Stimulated activated CD4-positive, alpha-beta T cell treated with anti-CD3 and anti-CD28 coated beads, Interleukin-12 subunit alpha, Interleukin-12 subunit beta, amount 100 ng/mL, for 24 hours (primary cell): ENCODE results near the gene GNG8.

ENCODE experiments used
- DNase-seq, 2 experiments: peaks; one replicate each; pipeline ENCODE4 v3.0.0-alpha.2; 2020; ENCODE audit warnings: low read depth in 2 of 2

GNG8 gene

GRCh38 chr19:46618670-46619231 lies 17.3 kb downstream of the GNG8 start:
- no peak for DNase-seq

GRCh38 chr19:46617601-46618000 lies 18.4 kb downstream of the GNG8 start:
- no peak for DNase-seq

GRCh38 chr19:46616631-46617322 lies 19.2 kb downstream of the GNG8 start:
- DNase-seq: peak in 1 of 2 experiments; percentile 52

- no peak for DNase-seq
Observed at GRCh38 chr19:46615966-46616365, 20.0 kb downstream of the GNG8 start.

GRCh38 chr19:46614114-46614722 lies 21.8 kb downstream of the GNG8 start:
- DNase-seq: peak; percentile 66 to 87

GRCh38 chr19:46613525-46613924 lies 22.5 kb downstream of the GNG8 start:
- no peak for DNase-seq

DNA sequence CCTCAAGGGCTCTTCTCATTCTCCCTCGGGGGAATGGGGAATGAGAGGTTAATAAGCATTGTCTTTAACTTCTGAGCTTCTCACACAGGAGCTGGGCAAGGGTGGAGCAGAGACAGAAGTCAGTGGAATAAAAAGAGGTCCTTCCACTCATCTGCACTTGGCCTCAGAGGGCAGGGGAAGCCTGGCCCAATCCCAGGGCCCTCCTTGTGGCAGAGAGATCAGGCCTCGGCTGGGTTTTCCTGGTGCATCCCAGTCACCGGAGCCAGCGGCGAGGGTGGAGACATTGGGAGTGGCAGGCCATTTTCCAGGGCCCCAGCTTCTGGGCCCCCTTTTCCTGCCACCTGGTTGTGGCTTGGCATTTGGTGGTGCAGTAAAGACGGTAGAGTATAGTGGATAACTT lies 24.2 kb downstream of the GNG8 start:
- no peak for DNase-seq

GRCh38 chr19:46610851-46611770 lies 24.9 kb downstream of the GNG8 start:
- DNase-seq: peak in 1 of 2 experiments; percentile 35

DNA sequence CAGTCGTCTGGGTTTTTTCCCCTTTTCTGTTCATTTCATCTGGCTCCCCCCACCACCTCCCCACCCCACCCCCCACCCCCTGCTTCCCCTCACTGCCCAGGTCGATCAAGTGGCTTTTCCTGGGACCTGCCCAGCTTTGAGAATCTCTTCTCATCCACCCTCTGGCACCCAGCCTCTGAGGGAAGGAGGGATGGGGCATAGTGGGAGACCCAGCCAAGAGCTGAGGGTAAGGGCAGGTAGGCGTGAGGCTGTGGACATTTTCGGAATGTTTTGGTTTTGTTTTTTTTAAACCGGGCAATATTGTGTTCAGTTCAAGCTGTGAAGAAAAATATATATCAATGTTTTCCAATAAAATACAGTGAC lies 25.6 kb downstream of the GNG8 start:
- DNase-seq: no peak

DNA sequence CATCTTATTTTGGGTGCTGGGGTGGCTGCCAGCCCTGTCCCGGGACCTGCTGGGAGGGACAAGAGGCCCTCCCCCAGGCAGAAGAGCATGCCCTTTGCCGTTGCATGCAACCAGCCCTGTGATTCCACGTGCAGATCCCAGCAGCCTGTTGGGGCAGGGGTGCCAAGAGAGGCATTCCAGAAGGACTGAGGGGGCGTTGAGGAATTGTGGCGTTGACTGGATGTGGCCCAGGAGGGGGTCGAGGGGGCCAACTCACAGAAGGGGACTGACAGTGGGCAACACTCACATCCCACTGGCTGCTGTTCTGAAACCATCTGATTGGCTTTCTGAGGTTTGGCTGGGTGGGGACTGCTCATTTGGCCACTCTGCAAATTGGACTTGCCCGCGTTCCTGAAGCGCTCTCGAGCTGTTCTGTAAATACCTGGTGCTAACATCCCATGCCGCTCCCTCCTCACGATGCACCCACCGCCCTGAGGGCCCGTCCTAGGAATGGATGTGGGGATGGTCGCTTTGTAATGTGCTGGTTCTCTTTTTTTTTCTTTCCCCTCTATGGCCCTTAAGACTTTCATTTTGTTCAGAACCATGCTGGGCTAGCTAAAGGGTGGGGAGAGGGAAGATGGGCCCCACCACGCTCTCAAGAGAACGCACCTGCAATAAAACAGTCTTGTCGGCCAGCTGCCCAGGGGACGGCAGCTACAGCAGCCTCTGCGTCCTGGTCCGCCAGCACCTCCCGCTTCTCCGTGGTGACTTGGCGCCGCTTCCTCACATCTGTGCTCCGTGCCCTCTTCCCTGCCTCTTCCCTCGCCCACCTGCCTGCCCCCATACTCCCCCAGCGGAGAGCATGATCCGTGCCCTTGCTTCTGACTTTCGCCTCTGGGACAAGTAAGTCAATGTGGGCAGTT lies 26.2 kb downstream of the GNG8 start:
- DNase-seq: no peak

DNA sequence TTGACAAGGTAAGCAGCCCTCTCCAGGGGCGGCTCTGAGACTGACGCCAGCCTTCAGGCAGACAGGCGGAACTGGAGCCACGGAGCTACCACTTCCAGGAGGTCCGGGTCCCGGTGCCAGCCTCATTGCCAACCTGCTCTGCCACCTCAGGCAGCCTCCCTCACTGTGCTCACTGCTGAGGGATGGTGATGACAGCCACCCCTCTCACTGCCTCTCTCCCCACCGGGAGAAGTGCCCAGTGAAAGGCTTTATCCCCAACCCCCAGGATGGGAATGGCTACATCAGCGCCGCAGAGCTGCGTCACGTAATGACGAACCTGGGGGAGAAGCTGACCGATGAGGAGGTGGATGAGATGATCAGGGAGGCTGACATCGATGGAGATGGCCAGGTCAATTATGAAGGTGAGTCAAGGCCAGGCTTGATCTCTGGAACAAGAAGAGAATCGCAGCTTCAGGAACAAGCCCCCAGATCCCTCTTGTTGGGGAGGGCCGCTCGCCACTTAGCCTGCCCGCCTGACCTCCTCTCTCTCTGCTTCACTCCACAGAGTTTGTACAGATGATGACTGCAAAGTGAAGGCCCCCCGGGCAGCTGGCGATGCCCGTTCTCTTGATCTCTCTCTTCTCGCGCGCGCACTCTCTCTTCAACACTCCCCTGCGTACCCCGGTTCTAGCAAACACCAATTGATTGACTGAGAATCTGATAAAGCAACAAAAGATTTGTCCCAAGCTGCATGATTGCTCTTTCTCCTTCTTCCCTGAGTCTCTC lies 27.2 kb downstream of the GNG8 start:
- no peak for DNase-seq

DNA sequence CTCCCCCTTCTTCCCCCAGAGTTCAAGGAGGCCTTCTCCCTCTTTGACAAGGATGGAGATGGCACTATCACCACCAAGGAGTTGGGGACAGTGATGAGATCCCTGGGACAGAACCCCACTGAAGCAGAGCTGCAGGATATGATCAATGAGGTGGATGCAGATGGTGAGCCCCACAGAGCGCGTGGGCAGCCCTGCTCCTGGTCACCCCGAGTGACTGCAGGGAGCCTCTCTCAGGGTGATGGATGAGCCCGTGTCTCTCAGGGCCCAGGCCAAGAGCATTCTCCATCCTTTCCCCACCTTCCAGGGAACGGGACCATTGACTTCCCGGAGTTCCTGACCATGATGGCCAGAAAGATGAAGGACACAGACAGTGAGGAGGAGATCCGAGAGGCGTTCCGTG lies 27.8 kb downstream of the GNG8 start:
- DNase-seq: no peak

DNA sequence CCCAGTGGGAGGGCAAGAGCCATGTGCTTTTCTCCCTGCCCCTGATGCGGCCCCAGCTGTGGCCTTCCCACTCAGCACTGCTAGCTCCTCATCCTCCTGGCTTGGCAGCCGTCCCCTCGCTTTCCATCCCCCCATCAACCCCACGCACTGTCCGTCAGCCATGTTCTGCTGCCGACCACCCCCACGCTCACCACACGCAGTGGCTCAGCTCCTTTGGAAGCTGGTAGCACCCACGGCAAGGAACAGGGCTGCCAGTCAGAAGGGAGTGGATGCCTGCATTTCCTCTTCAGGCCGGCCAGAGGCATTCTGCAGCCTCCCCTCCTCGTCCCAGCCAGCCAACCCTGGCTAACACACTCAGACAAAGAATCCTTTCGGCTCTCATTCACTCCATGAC lies 28.6 kb downstream of the GNG8 start:
- no peak for DNase-seq

DNA sequence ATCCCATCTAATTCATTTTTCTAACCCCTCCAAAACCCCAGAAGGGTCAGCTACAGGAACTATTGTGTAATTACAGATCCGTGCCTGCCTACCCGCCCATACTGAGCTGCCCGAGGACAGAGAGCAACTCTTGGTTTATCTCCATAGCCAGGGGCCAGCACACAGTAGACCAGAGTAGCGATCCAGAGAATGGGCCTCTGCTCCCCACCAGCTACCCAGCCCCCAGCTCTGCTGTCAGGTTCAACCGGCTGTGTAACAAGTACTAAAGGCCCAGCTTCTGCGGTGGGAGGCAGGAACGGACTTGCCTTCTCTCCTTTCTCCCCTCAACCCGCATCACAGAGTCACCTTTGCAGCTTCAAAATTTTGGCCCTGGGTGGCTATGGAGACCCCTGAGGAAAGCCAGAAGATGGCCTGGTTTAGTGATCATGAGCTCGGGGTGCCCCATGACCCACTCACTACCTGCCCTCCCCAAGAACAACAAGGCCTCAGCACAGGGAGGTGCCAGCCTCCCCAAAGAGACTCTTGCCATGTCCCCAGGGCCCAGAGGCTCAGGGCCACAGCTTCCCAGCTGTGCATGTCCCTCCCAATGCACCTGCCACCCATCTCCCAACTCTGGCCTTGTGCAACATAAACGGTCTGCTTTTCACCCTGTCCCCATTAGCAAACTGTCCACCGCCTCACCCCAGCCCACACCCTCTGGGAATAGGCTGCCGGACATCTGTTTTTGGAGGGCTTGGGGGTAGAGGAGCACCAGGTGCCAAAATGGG lies 29.1 kb downstream of the GNG8 start:
- no peak for DNase-seq

GRCh38 chr19:46606019-46606418 lies 30.0 kb downstream of the GNG8 start:
- no peak for DNase-seq

DNA sequence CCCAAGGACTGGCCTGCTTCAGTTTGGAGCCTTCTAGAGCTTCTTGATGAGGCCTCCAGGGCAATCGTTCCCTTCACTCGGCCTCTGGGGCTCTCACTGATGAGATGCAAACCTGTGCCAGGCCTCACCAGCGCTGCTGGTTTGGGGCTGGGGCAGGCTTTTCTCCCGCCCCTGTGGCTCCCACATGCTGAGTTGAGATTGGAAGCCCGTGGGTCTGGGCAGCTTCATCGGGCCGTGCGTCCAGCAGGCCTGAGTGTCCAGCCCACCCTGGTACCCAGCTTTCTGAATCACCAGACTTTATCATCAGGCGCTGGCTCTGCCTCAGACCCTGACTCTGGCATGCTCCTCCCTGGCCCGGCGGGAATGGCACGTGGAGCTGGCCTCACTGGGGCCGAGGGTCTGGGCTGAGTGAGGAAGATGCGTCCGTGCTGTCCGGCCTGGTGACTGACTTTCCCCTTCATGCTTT lies 30.6 kb downstream of the GNG8 start:
- no peak for DNase-seq

DNA sequence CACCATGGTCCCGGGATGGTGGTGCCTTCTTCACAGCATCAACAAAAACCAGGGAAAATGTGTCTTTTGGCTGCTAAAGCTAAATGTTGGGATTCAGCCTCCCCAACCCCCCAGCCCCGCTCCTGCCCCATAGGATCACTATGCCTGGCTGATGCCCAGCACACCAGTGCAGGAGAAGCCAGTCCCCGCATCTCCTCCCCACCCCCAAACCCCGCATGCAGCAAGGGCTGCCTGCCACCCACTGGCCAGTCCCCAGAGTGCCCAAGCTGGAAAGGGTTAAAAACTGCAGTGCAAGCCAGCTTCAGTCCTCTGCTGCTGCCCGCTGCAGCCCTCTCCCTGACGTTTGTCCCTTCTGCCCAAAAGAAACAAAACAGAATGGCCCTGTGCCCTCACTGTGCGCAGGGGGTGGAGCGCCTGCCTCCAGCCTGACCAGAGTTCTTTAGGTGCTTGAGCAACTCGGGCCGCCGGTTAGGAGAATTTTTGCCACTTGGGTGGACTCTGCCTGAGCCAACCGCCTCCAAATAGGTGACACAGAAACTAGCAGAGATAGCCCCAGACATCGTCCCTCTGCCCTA lies 31.1 kb downstream of the GNG8 start:
- no peak for DNase-seq

- DNase-seq: no peak
Observed at GRCh38 chr19:46603752-46604231, 32.2 kb downstream of the GNG8 start.

GRCh38 chr19:46603195-46603637 lies 32.8 kb downstream of the GNG8 start:
- no peak for DNase-seq
